NCI-H2196 treated with DMSO at 0.1 percent for 48 hours (cell line): Measurements from ENCODE around the gene HELT.

Source experiments
- DNase-seq: peaks from one replicate; lab custom pipeline; 2025; ENCODE audit not compliant: unreplicated experiment; lab: John Stamatoyannopoulos, UW

The HELT gene

DNA sequence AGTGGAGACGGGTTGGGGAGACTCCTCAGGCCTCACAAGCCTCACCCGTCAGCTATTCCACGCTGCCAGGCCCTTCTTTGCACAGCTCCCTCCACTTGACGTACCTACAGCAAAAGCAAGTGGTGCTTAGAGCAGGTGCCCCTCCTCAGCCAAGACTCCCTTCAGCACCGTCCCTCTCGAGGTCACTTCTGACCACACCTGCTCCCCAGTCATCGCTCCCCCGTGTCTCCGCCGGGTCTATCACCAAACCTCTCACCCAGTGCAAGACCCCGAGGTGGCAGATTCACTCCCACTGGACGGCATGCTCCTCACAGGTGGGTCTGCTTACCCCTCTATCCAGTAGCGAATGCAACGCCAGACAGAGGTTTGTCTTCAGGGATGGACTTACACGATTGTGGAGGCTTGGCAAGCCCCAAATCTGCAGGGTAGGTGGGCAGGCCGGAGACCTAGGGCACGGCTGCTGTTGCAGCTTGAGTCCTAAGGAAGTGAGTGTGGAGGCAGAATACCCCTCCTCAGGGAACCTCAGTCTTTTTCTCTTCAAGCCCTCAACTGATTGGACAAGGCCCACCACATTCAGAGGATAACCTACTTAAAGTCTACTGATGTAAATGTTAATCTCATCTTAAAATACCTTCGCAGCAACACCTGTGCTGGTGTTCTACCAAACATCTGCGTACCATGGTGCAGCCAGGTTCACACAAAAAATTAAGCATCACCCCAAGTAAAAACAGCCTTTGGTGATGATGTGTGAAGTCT, 14.5 kb upstream of the HELT start:
- DNase-seq = no peak

DNA sequence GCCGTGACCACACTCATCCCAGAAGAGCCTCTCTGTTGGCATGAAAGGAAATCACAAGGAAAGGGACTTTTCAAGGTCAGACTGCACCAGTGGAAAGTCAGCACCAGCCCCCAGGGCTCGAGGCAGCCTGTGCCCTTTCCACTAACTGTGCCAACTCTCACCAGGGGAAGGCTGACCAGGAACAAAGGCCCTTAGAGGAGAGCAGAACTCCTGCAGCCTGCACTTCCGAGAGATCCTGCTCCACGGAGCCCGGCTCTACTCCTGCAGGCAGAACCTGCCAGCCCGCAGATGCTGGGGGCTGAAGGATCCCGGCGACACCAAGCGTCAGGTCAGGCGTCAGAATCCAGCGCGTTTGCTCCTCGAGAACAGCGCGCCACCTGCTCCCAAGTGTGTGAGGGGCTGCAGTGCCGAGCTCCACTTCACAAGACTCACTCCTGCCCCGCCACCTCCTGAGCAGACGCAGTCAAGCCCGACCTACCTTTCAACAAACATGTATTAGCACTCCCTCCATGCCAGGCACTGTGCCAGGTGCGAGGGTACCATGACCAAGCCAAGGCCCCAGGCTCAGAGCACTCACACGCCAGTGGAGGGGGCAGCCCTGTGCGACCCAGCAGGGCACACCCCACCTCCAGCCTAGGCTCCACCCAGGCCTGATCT, 13.6 kb upstream of the HELT start:
- peak; percentile 42 for DNase-seq

DNA sequence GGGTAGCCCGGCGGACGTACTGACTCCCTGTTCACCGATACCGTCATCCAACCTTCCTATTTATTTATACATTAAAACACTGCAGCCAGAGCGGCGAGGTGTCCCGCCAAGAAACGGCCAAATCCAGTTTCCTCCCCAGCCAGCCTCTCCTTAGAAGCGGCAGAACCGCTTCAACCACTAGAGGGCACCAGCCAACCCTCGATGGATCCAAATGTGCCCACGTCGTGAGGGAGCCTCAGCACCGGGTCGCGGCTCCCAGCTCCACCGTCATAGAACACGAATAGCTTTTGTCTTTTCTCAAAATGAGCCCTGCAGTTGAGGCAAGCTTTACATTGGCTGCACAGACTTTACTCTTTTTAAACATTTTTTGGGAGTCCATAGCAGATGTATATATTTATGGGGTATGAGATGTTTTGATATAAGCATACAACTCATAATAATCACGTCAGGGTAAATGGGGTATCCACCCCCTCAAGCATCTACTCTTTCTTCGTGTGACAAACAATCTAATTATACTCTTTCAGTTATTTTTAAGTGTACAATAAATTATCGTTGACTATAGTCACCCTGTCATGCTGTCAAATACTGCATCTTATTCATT, 13.0 kb upstream of the HELT start:
- DNase-seq = peak; percentile 42

DNA sequence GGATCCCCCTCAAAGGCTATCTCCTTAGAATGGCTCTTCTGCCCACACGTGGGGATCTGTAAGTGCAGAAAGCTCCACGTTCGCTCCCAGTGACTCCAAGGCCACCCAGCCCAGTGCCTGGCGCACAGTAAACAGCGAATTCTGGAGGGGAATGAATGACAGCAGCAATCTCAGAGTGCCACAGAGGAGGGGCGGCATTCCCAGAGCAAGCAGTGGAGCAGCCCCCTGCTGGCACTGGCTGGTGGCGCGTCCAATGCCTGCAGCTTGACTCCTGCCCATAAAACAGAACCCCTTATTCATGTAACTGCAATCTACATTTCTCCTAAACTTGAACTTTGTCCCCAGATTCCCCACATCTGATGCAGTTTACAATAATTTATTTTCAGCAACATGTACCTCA, 6.9 kb upstream of the HELT start:
- DNase-seq = no peak

DNA sequence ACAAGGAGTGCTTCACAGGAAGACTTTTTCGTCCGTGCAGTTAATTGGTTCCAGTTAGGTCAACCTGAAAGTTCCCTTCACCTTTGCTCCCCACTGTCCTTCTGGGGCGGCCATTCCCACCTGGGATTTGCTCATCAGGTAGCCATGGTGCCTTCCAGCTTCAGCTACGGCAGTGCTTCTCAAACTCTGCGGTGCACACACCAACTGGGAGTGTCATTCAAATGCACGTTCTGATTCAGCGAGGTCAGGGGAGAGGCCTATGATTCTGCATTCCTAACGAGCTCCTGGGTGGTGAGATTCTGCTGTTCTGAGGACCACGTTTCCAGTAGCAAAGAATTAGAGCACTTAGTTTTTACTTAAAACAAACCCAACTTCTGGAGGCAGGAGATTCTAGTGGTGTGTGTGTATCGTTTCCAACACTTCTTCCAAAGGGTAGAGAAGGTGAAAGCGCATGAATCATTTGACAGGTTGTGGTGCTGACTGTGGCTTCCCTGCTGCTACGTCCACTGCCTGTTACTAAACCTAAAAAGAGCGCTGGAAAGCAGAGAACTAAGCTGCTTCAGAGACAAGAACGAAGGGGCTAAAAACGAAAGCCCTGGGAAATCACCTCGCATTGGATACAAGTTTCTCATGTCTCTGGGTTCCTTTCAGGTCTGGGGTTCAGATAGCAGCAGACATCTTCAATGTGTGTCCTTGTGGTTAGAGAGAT, 4.7 kb upstream of the HELT start:
- DNase-seq = no peak

DNA sequence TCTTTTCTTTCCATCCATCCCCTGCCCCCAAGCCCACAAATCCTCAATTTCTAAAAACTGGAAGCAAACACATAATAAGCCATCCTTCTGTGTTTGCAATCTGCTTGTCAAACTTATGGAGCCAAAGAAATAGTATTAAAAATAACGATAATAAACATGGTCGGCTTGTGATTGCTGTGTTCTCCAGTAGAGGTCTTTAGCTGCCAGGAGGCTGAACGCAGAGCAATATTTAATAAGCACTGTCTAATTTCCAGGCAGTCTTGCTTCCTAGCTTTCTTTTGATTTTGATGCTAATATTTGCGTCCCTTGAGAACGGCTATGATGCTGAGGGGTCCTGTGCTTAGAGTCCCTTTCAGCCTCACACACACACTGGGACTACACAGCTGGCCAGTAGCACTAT, 3.2 kb upstream of the HELT start:
- DNase-seq = no peak

DNA sequence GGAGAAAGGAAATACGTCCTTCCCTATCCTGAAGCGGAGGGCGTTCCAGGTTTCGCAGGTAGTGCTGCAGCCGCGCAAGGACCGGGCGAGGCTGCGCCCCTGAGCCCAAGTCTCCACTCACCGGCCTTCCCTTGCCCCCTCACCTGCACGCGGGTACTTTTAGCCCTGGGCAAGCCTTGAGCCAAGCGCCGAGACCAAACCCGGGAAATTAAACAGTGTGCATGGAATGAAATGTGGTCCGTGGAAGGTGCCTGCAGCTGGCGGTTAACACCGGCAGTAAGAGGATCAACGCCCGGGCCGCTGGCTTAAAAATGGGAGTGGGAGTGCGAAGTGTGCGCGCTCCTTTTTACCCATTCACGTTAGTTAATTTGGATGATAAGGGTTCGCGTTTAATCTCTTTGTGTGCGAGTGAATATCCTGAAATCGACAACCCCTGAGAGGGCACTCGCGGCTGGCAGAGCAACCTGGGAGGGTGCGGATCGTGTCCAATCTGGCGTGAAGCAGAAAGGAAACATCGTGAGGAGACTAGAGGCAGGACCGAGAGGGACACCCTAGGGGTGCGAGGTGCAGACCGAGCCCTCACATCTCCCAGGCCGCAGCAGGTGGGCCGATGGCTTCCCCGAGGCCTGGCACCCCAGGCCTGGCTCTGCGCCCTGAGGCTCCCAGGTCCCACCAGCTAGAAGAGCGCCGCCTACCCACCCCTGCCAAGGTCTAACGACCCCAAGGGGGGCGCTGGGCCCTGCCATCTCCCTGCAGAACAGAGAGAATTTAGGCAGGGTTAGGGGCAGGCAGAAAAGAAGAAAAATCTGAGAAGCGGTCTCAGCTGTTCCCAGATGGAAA, 2.0 kb upstream of the HELT start:
- no peak for DNase-seq

DNA sequence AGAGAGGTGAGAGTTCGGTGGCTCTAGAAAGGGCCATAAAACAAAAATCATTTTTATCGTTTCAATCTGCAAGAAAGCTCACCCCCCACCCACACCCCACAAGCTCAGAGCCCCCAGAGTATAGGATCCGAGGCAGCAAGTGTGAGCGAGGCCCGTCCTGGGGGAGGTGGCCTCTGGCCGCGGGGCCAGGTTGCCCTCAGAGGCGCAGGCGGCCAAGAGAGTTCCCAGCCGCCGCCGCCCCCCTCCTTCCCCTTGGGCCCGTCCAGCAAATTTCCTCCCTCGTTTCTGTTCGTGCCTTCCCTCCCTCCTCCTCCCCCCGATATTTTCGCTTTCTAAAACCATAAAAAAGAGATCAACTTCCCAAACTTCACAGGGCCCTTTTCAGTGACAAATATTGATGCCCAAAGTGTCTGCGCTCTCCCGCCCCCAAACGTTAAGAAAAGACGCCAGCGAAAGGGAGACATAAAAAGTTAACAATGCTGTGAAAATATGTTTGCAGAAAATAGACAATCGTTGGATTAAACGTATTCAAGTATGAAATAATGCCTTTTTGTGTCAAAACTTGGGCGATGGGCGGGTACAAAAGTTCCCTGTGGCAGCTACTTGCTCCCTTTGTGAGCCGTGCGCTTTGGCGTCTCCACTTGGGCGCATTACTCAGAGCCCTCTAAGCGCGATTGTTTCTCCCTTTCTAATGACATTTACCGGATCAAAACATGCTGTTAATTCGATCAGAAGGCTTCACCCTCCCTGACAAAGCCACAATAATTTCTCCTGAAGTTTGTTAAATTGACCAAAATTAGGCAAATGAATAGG, 1.1 kb upstream of the HELT start:
- DNase-seq = no peak

DNA sequence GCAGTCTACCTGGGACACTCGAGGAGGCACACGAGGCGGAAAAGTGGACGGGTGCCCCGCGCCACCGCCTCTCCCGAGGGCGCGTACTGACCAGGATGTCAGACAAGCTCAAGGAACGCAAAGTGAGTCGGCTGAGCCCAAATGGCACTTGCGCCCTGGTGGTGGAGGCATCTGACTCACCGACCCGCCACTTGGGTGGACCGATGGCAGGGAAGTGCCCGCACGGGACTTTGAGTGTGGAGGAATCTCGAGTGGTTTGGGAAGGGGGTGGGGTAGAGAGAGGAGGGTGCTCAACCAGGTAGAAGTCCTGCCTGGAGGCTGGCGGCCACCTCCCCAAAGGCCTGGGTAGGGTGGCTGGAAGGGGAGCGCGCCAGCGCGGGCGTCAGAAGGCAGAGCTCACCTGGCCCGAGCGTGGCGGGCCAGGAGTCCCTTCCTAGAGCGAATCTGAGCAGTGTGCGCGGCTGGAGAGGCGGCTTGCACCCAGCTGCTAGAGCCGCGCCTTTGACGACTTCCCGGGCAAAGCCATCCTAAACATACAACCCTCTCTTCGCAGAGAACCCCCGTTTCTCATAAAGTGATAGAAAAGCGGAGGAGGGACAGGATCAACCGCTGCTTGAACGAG, 655 bp downstream of the HELT start:
- no peak for DNase-seq

DNA sequence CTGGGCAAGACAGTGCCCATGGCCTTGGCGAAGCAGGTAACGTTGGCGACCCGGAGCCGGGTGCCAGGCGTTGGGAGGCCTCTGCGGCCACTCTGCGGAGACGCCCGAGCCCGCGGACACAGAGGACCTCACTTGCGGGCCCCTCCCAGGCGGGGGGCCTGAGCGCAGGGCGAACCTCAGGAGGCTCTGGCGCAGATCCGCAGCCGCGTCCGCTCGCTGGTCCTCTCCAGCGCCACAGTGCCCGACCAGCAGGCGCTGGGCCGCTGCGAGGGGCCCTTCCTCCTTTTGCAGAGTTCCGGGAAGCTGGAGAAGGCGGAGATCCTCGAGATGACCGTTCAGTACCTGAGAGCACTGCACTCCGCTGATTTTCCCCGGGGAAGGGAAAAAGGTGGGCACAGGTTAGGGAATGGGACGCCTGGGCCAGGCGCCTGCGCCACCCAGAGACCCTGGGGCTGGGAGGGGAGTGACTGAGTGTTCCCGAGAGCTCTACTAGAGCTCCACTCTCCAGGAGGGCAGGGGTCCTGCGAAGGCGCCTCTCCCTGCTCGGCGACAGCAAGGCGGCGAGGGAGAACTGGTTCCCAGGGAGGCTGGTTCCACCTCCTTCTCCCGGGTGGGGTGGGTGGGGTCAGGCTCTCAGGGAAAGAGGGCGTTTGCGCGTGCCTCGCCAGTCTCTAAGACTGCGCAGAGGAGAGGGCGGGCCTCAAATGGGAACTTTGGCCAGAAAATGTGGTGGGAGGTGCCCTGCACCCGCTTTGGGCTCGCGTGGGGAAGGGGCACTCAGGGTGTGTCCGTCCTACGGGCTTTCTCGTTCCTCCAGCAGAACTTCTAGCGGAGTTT, 1.4 kb downstream of the HELT start:
- no peak for DNase-seq

DNA sequence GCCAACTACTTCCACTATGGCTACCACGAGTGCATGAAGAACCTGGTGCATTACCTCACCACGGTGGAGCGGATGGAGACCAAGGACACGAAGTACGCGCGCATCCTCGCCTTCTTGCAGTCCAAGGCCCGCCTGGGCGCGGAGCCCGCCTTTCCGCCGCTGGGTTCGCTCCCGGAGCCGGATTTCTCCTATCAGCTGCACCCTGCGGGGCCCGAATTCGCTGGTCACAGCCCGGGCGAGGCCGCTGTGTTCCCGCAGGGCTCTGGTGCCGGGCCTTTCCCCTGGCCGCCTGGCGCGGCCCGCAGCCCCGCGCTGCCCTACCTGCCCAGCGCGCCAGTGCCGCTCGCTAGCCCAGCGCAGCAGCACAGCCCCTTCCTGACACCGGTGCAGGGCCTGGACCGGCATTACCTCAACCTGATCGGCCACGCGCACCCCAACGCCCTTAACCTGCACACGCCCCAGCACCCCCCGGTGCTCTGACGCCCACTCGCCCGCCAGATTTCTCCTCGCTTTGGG, 2.1 kb downstream of the HELT start:
- DNase-seq = no peak

DNA sequence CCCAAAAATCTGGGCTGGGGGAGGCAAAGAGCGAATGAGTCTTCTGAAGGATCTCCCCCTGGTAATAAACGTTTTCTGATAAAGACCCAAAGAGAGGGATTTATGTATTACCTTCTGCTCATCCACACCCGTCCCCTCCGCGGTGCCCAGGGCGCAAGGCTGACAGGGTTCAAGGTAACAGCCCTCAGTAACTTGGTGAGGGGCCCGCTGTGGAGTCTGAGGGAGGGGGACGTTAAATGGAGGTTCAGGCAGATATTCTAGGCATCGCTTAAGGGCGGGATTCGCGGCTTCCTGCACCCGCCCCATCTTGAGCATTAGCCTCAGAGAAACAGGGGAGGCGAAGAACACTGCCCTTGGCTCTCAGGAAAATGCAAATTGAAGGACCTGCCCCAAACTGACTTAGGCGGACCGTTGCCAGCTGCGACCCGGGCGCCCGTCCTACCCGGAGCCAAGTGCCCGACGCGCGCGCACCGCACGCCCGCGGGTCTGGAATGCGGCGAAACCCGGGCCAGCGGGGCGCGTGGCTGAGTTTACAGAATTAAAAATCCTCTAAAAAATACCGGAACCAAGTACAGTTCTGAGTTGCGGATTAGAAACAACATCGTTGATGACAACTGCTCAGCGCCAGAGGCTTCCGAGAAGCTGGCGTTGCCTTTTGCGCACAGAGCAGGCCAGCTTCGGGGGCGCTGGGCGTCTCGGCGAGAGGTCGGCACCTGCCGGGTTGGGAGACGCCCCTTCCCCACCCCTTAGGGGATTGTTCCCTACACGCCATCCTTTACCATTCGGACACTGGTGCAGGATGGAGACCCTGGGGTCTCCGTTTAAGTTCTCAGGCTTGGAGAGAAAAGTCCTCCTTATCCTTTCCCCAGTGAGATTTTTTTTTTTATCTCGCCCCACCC, 2.8 kb downstream of the HELT start:
- no peak for DNase-seq

DNA sequence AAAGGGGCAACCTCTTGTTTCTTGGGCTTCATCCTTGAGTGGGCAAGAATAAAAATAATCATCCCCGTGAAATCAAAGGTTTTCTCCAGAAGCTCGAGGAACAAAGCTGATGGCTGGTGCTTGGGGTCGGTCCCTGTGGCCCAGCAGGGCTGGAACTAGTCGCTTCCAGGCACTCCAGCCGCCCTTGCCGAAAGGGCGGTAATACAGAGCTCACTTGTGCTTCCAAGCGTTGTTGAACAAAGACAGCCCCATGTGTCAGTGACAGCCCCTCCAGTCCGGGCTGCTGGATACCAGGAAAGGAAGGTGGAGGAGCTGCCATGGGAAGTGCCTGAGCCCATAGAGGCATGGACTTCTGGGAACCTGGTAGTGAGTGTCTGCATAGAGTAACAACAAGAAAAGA, 5.2 kb downstream of the HELT start:
- no peak for DNase-seq

DNA sequence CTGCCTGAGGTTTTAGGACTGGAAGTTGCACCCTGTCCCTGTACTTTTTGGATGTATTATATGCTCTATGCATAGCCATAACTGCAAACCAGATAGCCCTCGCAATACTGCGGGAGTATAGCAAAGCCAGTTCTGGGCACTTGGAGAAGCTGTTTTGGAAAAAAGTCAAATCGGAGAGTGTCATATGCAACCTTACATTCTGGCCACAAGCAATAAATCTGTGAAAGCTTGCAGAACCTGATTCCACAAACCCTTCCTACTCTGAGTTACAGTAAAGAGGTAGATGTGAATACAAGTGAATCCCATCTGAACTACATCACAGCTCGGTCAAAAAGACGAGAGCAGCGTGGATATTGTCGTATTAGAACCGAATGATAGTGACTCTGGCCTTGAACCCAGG, 10.3 kb downstream of the HELT start:
- DNase-seq = no peak

DNA sequence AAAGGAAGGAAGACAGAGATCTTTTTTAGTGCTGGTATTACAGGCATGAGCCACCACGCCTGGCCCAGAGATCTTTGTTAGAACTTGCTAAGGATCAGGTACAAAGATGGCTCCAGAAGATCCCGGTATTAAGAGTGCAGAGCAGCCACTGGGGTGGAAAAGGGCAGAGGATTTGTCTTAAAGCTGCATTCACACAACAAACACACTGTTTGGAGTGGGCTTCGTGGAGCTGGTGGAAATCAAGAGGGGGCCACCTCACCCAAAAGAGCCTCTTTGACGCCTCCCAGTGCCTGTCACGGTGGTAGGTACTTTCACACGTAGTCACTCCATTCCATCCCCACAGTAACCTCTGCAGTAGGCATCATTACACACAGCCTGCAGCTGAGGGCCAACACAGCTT, 13.3 kb downstream of the HELT start:
- DNase-seq = no peak

DNA sequence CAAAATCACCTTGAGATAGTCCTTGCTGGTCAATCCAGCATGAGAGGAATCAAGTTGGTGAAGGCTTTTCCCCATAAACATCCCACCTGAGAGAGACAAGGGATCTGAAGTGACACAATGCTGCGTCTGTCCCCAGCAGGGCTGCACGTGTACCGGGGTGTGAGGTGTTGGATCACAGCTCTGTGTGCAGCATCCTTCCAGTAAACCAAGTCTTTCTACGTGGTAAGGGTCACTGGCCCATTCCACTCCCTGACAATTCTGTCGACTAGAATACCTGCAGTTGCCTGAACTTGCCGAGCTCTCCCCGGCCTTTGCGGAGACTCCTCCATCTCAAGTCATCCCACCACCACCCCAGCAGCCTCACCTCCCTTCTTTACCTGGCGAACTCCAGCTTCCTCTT, 14.8 kb downstream of the HELT start:
- DNase-seq = no peak

DNA sequence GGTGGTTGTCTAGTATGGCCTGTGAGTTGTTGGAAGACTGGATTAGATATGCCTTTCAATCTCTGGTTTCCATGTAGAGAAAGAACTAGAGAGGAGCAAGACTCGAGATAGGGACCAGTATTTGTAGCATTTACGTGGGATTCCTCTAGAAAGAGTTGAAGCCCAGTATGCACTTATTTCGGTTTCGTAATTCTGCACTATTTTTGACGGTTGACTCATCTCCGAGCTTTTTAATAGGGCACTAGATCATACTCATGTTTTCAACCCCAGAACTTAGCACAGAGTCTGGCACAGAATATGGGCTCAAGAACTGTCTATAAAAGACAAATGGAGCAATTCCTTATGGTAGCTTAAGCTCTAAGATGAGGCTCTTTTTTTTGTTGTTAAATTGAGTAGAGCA, 15.7 kb downstream of the HELT start:
- no peak for DNase-seq

DNA sequence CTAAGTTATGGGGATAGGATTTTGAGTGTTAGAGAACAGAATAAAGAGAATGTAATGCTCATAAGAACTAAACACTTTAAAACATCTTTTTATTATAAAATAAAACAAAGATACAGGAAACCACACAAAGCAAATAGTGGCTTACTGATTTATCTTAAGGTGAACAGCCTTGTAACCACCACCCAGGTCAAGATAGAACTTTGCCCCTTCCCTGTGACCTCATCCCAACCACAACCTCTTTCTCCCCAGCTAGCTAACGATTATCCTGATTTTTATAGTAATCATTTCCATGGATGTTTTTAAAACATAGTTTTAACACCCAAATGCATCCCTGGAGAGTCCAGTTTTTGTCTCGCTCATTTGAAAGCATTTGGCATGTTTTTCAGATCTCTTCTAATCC, 17.0 kb downstream of the HELT start:
- DNase-seq = no peak
